ENCODE data around the gene SLC18A2.
"Not testable (repeated sequence)": the region's sequence is repeated elsewhere in the genome, so short reads cannot be mapped to it uniquely, and the experiment has no call there.

The SLC18A2 gene

DNA sequence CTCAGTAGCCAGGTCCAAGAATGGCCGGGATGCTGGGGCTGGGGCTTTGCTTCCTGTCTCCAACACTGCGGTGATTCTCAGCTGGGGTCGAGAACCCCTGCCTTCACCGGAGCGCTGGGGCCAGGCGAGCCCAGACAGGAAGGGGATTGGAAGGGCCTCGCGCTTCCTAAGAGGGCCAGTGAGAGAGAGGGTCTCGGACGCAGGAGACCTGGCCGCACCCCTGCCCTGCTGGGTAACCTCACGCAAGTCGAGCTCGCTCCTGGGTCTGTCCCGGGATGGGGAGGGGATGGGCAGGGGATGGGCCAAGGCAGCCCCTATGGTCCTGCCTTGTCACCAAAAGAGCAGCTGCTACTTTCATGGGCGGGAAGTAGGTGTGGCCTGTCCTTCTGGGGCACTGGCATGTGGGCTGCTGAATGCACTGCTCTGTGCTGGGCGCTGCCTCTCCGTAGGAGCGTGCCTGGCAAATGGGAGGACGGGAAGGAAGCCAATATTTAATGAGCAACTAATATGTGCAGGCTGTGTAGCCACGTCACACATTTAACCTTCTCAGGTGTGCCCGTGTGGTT lies 23.6 kb upstream of the SLC18A2 start:
- DNase-seq (ENCODE audit: low read depth, low spot score) = no peak
- Histone ChIP-seq H3K27me3 (ENCODE audit: control insufficient read depth, insufficient read depth, low read length) (peaks cover 12% of the 10 kb centered on the region; the same call in 1 of the 2 replicates), H3K27ac (ENCODE audit: low read length) (no peak overlapping the region), H3K9me3 (ENCODE audit: control insufficient read depth, insufficient read depth, low read length) (no peaks in the 10 kb centered on the region), H3K36me3 (ENCODE audit: control insufficient read depth, insufficient read depth, low read length) (no peaks in the 10 kb centered on the region; the same call in 1 of the 2 replicates), H3K4me1 (ENCODE audit: control insufficient read depth, insufficient read depth, low read length) (peaks cover 3% of the 10 kb centered on the region), H3K4me3 (ENCODE audit: low read length) (peak overlapping the region; percentile 34; the same call in 1 of the 2 replicates)
- WGBS (ENCODE audit: insufficient coverage, insufficient read length) = no CpG with 5 or more reads among the region's 22 CpGs

GRCh38 chr10:117218654-117219053 lies 22.3 kb upstream of the SLC18A2 start:
- no CpG with 5 or more reads among the region's 8 CpGs for WGBS (ENCODE audit: insufficient coverage, insufficient read length)
- no peak for DNase-seq (ENCODE audit: low read depth, low spot score)
- Histone ChIP-seq H3K4me1 (ENCODE audit: control insufficient read depth, insufficient read depth, low read length) (peaks cover 3% of the 10 kb centered on the region), H3K4me3 (ENCODE audit: low read length) (no peak overlapping the region), H3K27me3 (ENCODE audit: control insufficient read depth, insufficient read depth, low read length) (peaks cover 12% of the 10 kb centered on the region; the same call in 1 of the 2 replicates), H3K9me3 (ENCODE audit: control insufficient read depth, insufficient read depth, low read length) (no peaks in the 10 kb centered on the region), H3K36me3 (ENCODE audit: control insufficient read depth, insufficient read depth, low read length) (no peaks in the 10 kb centered on the region; the same call in 1 of the 2 replicates), H3K27ac (ENCODE audit: low read length) (no peak overlapping the region)

DNA sequence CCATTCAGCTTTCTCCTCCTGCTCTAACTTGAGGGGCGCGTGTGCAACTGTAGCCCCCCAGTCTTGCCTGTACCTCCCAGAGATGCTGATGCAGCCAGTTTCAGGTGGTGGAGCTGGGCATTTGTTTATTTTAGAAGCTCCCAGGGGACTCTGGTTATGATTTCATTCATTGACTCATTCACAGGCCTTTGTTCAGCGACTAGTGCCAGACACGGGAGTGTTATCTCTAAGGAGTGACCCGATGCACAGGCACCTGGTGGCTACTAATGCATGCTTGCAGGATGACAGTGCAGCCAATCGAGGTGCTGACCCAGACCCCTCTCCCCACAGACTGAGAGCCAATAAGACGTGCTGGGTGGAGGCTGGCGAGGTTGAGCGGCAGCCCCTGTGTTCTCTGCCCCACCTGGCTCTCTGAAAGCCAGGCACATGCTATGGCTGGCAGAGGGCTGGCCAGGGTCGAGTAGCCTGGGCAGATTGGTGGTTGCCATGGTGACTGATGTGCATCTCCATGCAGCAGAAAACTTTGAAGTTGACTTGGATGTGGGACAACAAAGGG lies 19.7 kb upstream of the SLC18A2 start:
- Histone ChIP-seq H3K4me1 (ENCODE audit: control insufficient read depth, insufficient read depth, low read length) (peaks cover 3% of the 10 kb centered on the region), H3K27me3 (ENCODE audit: control insufficient read depth, insufficient read depth, low read length) (peaks cover 5% of the 10 kb centered on the region; the same call in 1 of the 2 replicates), H3K36me3 (ENCODE audit: control insufficient read depth, insufficient read depth, low read length) (no peaks in the 10 kb centered on the region; the same call in 1 of the 2 replicates), H3K27ac (ENCODE audit: low read length) (no peak overlapping the region), H3K4me3 (ENCODE audit: low read length) (no peak overlapping the region), H3K9me3 (ENCODE audit: control insufficient read depth, insufficient read depth, low read length) (no peaks in the 10 kb centered on the region)
- WGBS (ENCODE audit: insufficient coverage, insufficient read length) = no CpG with 5 or more reads among the region's 10 CpGs
- no peak for DNase-seq (ENCODE audit: low read depth, low spot score)

DNA sequence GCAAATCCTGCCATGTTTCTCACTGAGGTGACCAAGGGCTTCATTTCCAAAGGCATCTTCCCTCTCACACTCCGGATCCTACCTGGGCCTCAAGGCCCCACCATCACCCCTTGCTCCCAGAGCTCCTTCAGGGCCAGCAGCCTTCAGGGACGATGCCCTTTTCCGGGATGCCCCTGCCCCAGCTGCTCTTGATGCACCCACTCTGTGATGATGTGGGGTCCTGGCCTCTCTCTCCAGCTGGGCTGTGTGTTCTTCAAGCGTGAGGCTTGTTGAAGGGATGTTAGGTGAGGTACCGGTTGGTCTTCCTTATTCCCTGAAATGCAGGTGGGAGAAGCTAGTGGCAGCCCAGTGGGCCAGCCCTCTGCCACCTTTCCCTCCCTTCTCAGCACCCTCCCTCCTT lies 18.4 kb upstream of the SLC18A2 start:
- no CpG with 5 or more reads among the region's 5 CpGs for WGBS (ENCODE audit: insufficient coverage, insufficient read length)
- H3K27ac ChIP-seq (ENCODE audit: low read length) = no peak overlapping the region
- no peaks in the 10 kb centered on the region for H3K9me3 ChIP-seq (ENCODE audit: control insufficient read depth, insufficient read depth, low read length)
- peaks cover 3% of the 10 kb centered on the region; the same call in 1 of the 2 replicates for H3K27me3 ChIP-seq (ENCODE audit: control insufficient read depth, insufficient read depth, low read length)
- peaks cover 3% of the 10 kb centered on the region for H3K4me1 ChIP-seq (ENCODE audit: control insufficient read depth, insufficient read depth, low read length)
- no peak overlapping the region for H3K4me3 ChIP-seq (ENCODE audit: low read length)
- no peaks in the 10 kb centered on the region; the same call in 1 of the 2 replicates for H3K36me3 ChIP-seq (ENCODE audit: control insufficient read depth, insufficient read depth, low read length)
- DNase-seq (ENCODE audit: low read depth, low spot score) = no peak

DNA sequence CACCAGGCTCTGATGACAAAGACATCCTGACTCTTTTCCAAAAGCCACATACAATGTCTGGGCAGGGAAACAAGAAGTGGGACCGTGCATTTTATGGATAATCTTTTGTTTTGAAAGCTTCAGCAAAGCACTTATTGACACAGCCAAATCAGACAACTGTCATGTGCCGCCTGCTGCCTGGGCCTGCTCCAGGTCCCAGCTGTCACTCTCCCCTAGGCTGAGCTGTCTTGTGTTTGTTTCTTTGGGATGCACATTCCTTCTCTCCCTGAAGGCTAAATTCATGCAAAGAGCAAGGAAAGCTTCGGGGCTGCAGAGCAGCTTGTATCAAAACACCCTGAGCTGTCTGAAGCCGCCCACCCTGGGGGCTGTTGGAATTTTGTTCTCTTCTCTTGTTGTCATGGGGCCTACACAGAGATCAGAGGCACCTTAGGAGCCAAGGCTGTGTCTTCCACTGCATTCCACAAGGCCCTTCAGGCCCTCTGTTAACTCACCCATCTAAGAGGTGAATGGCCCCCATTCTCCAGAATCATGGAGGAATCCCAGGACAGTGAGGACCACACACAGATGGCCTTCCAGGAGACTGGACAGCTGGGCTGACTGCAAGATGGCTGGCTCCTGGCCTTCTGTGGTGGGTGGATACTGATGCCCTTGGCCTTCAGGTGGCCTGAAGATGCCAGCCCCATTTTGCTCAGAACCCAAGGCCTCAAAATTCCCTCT lies 17.8 kb upstream of the SLC18A2 start:
- DNase-seq (ENCODE audit: low read depth, low spot score) = no peak
- Histone ChIP-seq H3K36me3 (ENCODE audit: control insufficient read depth, insufficient read depth, low read length) (no peaks in the 10 kb centered on the region), H3K27me3 (ENCODE audit: control insufficient read depth, insufficient read depth, low read length) (no peaks in the 10 kb centered on the region), H3K4me1 (ENCODE audit: control insufficient read depth, insufficient read depth, low read length) (peaks cover 3% of the 10 kb centered on the region; the same call in 1 of the 2 replicates), H3K4me3 (ENCODE audit: low read length) (no peak overlapping the region), H3K27ac (ENCODE audit: low read length) (no peak overlapping the region), H3K9me3 (ENCODE audit: control insufficient read depth, insufficient read depth, low read length) (no peaks in the 10 kb centered on the region)
- WGBS (ENCODE audit: insufficient coverage, insufficient read length) = no CpG with 5 or more reads among the region's 4 CpGs

DNA sequence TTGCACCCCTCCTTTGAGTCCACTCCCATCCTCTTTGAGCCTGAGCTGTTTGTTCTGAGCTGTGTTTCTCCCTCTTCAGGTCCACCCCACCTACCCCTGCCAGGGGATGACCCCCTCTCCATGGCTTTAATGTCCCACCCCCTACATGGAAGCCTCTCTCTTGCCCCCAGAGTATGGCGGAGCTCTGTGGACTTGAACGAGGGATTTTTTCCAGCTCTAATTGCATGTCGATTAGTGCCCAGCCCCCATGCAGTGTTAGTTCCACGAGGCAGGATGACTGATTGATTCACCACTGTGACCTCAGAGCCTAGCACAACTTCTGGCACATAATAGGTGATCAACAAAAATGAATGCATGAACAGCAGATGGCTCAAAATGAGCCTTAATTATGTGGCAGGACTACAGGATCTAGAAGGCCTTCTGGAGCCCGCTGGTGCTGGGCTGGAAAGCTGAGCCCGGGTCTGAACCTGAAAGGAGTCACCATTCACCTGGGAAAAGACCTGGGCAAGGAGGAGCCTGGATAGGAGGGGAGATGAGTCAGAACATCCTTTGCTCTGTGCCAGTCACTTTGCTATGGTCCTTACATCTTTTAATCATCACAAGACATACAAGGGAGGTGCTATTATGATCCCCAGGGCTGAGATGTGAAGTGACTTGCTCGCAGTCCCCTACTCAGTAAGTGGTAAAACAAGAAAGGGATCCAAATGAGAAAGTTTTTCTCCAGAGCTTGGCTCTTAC lies 17.1 kb upstream of the SLC18A2 start:
- DNase-seq (ENCODE audit: low read depth, low spot score) = no peak
- WGBS (ENCODE audit: insufficient coverage, insufficient read length) = no CpG with 5 or more reads among the region's 7 CpGs
- Histone ChIP-seq H3K9me3 (ENCODE audit: control insufficient read depth, insufficient read depth, low read length) (no peaks in the 10 kb centered on the region), H3K4me1 (ENCODE audit: control insufficient read depth, insufficient read depth, low read length) (peaks cover 2% of the 10 kb centered on the region; the same call in 1 of the 2 replicates), H3K36me3 (ENCODE audit: control insufficient read depth, insufficient read depth, low read length) (no peaks in the 10 kb centered on the region), H3K27me3 (ENCODE audit: control insufficient read depth, insufficient read depth, low read length) (no peaks in the 10 kb centered on the region), H3K4me3 (ENCODE audit: low read length) (no peak overlapping the region), H3K27ac (ENCODE audit: low read length) (no peak overlapping the region)

GRCh38 chr10:117224881-117225280 lies 16.0 kb upstream of the SLC18A2 start:
- Histone ChIP-seq H3K9me3 (ENCODE audit: control insufficient read depth, insufficient read depth, low read length) (no peaks in the 10 kb centered on the region), H3K4me1 (ENCODE audit: control insufficient read depth, insufficient read depth, low read length) (no peaks in the 10 kb centered on the region; the same call in 1 of the 2 replicates), H3K36me3 (ENCODE audit: control insufficient read depth, insufficient read depth, low read length) (no peaks in the 10 kb centered on the region), H3K27ac (ENCODE audit: low read length) (no peak overlapping the region), H3K27me3 (ENCODE audit: control insufficient read depth, insufficient read depth, low read length) (no peaks in the 10 kb centered on the region), H3K4me3 (ENCODE audit: low read length) (no peak overlapping the region)
- WGBS (ENCODE audit: insufficient coverage, insufficient read length) = no CpG with 5 or more reads among the region's 3 CpGs
- no peak for DNase-seq (ENCODE audit: low read depth, low spot score)

DNA sequence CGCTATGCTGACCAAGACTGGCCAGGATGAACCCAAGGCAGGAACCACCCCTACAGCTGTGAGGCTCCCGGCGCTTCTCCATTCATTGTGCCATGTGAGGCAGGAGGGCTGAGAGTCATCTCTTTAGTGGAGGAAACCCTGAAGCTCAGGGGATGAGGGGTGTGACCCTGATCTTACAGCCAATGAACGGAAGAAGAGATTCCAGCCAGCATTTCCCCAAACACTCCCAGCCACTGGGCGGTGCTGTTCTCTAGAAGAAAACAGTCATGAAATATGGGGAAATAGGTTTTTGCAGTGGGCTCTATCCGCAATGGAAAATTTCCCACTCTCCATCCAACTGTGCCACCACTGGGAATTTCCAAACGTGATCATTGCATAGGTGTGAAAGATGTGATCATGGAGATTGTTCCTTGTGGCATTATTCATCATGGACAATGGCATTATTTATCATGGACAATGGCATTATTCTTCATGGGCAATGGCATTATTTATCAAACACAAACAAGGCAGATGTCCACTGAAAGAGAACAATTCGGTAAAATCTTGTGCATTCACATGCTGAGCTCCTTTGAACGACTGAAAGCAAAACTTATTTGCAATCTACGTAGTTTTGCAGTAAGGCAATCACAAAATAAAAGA lies 14.0 kb upstream of the SLC18A2 start:
- Histone ChIP-seq H3K27me3 (ENCODE audit: control insufficient read depth, insufficient read depth, low read length) (no peaks in the 10 kb centered on the region), H3K27ac (ENCODE audit: low read length) (no peak overlapping the region), H3K9me3 (ENCODE audit: control insufficient read depth, insufficient read depth, low read length) (no peaks in the 10 kb centered on the region), H3K36me3 (ENCODE audit: control insufficient read depth, insufficient read depth, low read length) (no peaks in the 10 kb centered on the region), H3K4me3 (ENCODE audit: low read length) (no peak overlapping the region), H3K4me1 (ENCODE audit: control insufficient read depth, insufficient read depth, low read length) (no peaks in the 10 kb centered on the region)
- WGBS (ENCODE audit: insufficient coverage, insufficient read length) = no CpG with 5 or more reads among the region's 10 CpGs
- DNase-seq (ENCODE audit: low read depth, low spot score) = no peak

GRCh38 chr10:117228210-117228609 lies 12.7 kb upstream of the SLC18A2 start:
- H3K4me3 ChIP-seq (ENCODE audit: low read length) = no peak overlapping the region
- H3K4me1 ChIP-seq (ENCODE audit: control insufficient read depth, insufficient read depth, low read length) = no peaks in the 10 kb centered on the region
- H3K27me3 ChIP-seq (ENCODE audit: control insufficient read depth, insufficient read depth, low read length) = no peaks in the 10 kb centered on the region
- no peaks in the 10 kb centered on the region for H3K9me3 ChIP-seq (ENCODE audit: control insufficient read depth, insufficient read depth, low read length)
- no peaks in the 10 kb centered on the region for H3K36me3 ChIP-seq (ENCODE audit: control insufficient read depth, insufficient read depth, low read length)
- no peak overlapping the region for H3K27ac ChIP-seq (ENCODE audit: low read length)
- no peak for DNase-seq (ENCODE audit: low read depth, low spot score)

GRCh38 chr10:117230107-117230506 lies 10.8 kb upstream of the SLC18A2 start:
- WGBS (ENCODE audit: insufficient coverage, insufficient read length) = no CpG with 5 or more reads among the region's 4 CpGs
- H3K9me3 ChIP-seq (ENCODE audit: control insufficient read depth, insufficient read depth, low read length); H3K4me3 ChIP-seq (ENCODE audit: low read length); H3K27ac ChIP-seq (ENCODE audit: low read length); H3K36me3 ChIP-seq (ENCODE audit: control insufficient read depth, insufficient read depth, low read length); H3K4me1 ChIP-seq (ENCODE audit: control insufficient read depth, insufficient read depth, low read length); DNase-seq (ENCODE audit: low read depth, low spot score); H3K27me3 ChIP-seq (ENCODE audit: control insufficient read depth, insufficient read depth, low read length): not testable (repeated sequence)

Measured in iPS DF 6.9 (cell line).